Ishikawa (cell line): Measurements from ENCODE around the gene SRGAP1.

Source experiments
- CEBPB ChIP-seq: IDR thresholded peaks from 2 replicates; pipeline ENCODE4 v1.6.1; 2012
- CREB1 ChIP-seq: IDR thresholded peaks from 2 replicates; pipeline ENCODE4 v1.6.1; 2012; ENCODE audit warnings: low read depth
- EGR1 ChIP-seq: IDR thresholded peaks from 2 replicates; pipeline ENCODE4 v1.6.1; 2012
- EP300 ChIP-seq: IDR thresholded peaks from 2 replicates; pipeline ENCODE4 v1.6.1; 2012; ENCODE audit warnings: borderline replicate concordance
- FOXM1 ChIP-seq: IDR thresholded peaks from 2 replicates; pipeline ENCODE4 v1.6.1; 2012; ENCODE audit warnings: low read depth, borderline replicate concordance
- NFIC ChIP-seq: IDR thresholded peaks from 2 replicates; pipeline ENCODE4 v1.6.1; 2012
- RAD21 ChIP-seq: IDR thresholded peaks from 2 replicates; pipeline ENCODE4 v1.6.1; 2012; ENCODE audit warnings: low read depth
- TAF1 ChIP-seq: IDR thresholded peaks from 2 replicates; pipeline ENCODE4 v1.6.1; 2012; ENCODE audit warnings: low read depth, mild to moderate bottlenecking
- TCF12 ChIP-seq: IDR thresholded peaks from 2 replicates; pipeline ENCODE4 v1.6.1; 2012; ENCODE audit warnings: low read depth
- TEAD4 ChIP-seq: IDR thresholded peaks from 2 replicates; pipeline ENCODE4 v1.6.1; 2012
- YY1 ChIP-seq: IDR thresholded peaks from 2 replicates; pipeline ENCODE4 v1.6.1; 2012; ENCODE audit warnings: low read depth
- ZBTB7A ChIP-seq: IDR thresholded peaks from 2 replicates; pipeline ENCODE4 v1.6.1; 2012; ENCODE audit warnings: low read depth
- TF ChIP-seq, protein P1 (sequence below): IDR thresholded peaks from 2 replicates; pipeline ENCODE4 v1.6.1; 2012; ENCODE audit warnings: low read depth, mild to moderate bottlenecking
- TF ChIP-seq, protein P2 (sequence below): IDR thresholded peaks from 2 replicates; pipeline ENCODE4 v1.6.1; 2012
- TF ChIP-seq, protein P3 (sequence below): IDR thresholded peaks from 2 replicates; pipeline ENCODE4 v1.6.1; 2012

The SRGAP1 gene

DNA sequence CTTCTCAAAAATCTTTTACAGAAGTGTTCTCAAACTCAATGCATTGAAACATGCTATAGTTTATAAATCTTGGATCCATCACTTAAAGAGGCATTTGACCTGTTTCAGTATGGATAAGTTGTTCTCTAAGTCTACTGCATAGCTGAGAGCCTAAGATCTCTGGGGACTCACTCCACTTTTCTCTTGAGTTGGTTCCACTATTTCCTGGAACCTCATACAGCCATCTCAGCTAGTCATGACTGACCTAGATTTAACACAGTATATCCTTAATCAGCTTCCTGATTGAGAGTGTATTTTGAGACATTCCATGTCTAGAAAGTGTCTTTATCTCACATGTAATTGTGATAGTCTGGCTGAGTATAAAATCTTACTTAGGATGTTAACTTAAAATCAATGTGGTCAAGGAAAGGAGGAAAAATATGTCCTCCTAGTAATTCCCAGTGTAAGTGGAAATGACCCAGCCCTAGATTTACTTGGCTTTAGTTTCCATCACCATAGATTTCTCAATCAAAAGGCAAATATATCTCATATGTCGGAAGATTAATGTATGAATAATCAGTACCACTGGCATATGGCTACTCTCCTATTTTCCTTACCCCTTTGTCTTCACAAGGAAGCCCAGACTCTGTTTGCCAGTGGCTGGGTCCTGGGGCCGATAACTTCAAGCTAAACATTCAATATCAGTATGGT is 315.7 kb downstream of the SRGAP1 start:
- TF ChIP-seq TAF1 (no peak), NFIC (no peak), YY1 (no peak), RAD21 (no peak), EGR1 (no peak), EP300 (no peak), CEBPB (no peak), CREB1 (no peak), ZBTB7A (no peak), TCF12 (no peak), TEAD4 (no peak), FOXM1 (no peak)
- TF ChIP-seq, protein P1, sequence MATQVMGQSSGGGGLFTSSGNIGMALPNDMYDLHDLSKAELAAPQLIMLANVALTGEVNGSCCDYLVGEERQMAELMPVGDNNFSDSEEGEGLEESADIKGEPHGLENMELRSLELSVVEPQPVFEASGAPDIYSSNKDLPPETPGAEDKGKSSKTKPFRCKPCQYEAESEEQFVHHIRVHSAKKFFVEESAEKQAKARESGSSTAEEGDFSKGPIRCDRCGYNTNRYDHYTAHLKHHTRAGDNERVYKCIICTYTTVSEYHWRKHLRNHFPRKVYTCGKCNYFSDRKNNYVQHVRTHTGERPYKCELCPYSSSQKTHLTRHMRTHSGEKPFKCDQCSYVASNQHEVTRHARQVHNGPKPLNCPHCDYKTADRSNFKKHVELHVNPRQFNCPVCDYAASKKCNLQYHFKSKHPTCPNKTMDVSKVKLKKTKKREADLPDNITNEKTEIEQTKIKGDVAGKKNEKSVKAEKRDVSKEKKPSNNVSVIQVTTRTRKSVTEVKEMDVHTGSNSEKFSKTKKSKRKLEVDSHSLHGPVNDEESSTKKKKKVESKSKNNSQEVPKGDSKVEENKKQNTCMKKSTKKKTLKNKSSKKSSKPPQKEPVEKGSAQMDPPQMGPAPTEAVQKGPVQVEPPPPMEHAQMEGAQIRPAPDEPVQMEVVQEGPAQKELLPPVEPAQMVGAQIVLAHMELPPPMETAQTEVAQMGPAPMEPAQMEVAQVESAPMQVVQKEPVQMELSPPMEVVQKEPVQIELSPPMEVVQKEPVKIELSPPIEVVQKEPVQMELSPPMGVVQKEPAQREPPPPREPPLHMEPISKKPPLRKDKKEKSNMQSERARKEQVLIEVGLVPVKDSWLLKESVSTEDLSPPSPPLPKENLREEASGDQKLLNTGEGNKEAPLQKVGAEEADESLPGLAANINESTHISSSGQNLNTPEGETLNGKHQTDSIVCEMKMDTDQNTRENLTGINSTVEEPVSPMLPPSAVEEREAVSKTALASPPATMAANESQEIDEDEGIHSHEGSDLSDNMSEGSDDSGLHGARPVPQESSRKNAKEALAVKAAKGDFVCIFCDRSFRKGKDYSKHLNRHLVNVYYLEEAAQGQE, result no peak
- TF ChIP-seq, protein P2, sequence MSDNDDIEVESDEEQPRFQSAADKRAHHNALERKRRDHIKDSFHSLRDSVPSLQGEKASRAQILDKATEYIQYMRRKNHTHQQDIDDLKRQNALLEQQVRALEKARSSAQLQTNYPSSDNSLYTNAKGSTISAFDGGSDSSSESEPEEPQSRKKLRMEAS, result no peak
- TF ChIP-seq, protein P3, sequence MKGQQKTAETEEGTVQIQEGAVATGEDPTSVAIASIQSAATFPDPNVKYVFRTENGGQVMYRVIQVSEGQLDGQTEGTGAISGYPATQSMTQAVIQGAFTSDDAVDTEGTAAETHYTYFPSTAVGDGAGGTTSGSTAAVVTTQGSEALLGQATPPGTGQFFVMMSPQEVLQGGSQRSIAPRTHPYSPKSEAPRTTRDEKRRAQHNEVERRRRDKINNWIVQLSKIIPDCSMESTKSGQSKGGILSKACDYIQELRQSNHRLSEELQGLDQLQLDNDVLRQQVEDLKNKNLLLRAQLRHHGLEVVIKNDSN, result no peak

DNA sequence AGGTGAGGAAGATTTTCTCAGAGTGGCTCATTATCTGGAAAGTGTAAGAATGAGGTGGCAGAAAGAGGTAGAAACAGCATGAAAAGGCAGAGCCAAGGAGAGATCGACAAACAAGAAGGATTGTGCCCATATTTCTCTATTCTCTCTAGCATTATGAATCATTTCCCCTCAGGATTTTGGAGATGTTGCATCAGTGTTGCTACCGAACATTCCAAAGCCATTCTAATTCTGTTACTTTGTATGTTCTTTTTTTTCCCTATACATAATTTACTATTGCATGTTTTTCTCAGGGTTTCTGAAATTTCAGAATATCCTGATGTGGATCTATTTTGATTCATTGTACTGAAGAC is 316.2 kb downstream of the SRGAP1 start:
- TF ChIP-seq RAD21 (no peak), YY1 (no peak), TCF12 (no peak), CEBPB (no peak), CREB1 (no peak), EP300 (no peak), FOXM1 (no peak), EGR1 (no peak), TAF1 (no peak), TEAD4 (no peak), NFIC (no peak), ZBTB7A (no peak)
- TF ChIP-seq, protein P2, result no peak
- TF ChIP-seq, protein P3, result no peak
- TF ChIP-seq, protein P1, result no peak

DNA sequence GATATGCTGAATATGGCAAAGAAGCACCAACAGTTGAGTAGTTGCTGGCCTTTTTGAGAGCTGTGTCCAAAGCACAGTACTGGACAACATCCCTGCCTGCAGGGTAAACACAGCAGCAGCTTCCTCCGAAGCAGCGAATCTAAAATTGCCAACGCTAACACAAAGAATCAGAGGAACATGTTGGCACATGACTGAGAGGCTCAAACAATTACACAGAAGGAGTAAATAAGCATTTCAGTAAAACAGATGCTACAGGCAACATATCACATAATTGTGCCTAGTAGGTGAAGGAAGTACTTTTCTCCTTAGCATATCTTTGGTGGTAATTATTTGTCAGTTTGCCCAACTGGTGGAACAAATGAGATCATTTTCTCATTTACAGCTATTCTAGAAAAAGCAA is 325.5 kb downstream of the SRGAP1 start:
- TF ChIP-seq, protein P1, result no peak
- TF ChIP-seq EP300 (no peak), TAF1 (no peak), CREB1 (no peak), CEBPB (no peak), EGR1 (no peak)
- TF ChIP-seq, protein P2, result no peak
- TF ChIP-seq, protein P3, result no peak

DNA sequence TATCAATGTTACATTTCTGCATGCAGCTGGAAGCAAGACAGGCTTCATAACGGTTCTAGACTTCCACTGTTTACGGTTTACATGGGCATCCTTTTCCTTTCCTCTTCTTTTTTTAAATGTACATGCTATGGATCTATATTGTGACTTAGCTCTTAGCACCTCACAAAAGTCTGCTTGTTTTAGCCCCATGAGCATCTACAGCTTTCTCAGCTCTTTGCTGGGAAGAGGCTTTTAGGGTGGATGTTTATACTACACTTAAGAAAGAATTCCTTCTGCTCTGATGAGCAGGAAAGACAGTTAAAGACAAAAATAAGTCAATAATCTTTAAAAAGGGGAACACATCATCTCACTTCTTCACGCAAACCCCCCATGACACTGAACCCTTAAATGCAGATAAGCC is 326.2 kb downstream of the SRGAP1 start:
- TF ChIP-seq FOXM1, result no peak
- no peak for TF ChIP-seq RAD21
- TF ChIP-seq CREB1, result no peak
- no peak for TF ChIP-seq TAF1
- TF ChIP-seq CEBPB, result no peak
- no peak for TF ChIP-seq TCF12
- TF ChIP-seq YY1, result no peak
- no peak for TF ChIP-seq NFIC
- TF ChIP-seq EGR1, result no peak
- no peak for TF ChIP-seq ZBTB7A
- no peak for TF ChIP-seq TEAD4
- no peak for TF ChIP-seq EP300
- TF ChIP-seq, protein P2, result no peak
